Uterus (tissue), 4 donors: Measurements from ENCODE around the gene MAP2K6. TPM values are rescaled to one million over a fixed set of nuclear protein-coding genes. Genes with fewer than 3 reads are reported as not detected.
A peak's percentile ranks its signal among the peaks of the same experiment; 100 is the strongest.

Source experiments
- DNase-seq, 2 donors: peaks; one replicate each; pipeline ENCODE4 v3.0.0-alpha.2; 2019 to 2020
- H3K27ac ChIP-seq, 2 donors: fragments of 200-600 bp; sonication (generic); 1 replicate in 1 of 2; 2 replicates in 1 of 2; pipeline ENCODE4 v1.5.1; 2016 to 2018
- H3K27me3 ChIP-seq, 2 donors: fragments of 200-600 bp; sonication (generic); one replicate each; pipeline ENCODE4 v1.5.1; 2018 to 2019; ENCODE audit warnings: control low read depth in 1 of 2
- H3K36me3 ChIP-seq, 2 donors: fragments of 200-600 bp; sonication (generic); one replicate each; pipeline ENCODE4 v1.5.1; 2019; ENCODE audit warnings: control low read depth in 1 of 2
- H3K4me1 ChIP-seq, 2 donors: fragments of 200-600 bp; sonication (generic); one replicate each; pipeline ENCODE4 v1.5.1; 2018 to 2019; ENCODE audit warnings: control low read depth in 1 of 2
- H3K4me3 ChIP-seq, 2 donors: fragments of 200-600 bp; sonication (generic); 1 replicate in 1 of 2; 2 replicates in 1 of 2; pipeline ENCODE4 v1.5.1; 2018 to 2019; ENCODE audit warnings: mild to moderate bottlenecking in 1 of 2
- H3K9me3 ChIP-seq, 2 donors: fragments of 200-600 bp; sonication (generic); one replicate each; pipeline ENCODE4 v1.5.1; 2019; ENCODE audit warnings: control low read depth in 1 of 2
- CTCF ChIP-seq, 4 experiments: fragments of 200-600 bp in 2 of 4; fragments of 450-650 bp in 2 of 4; sonication (generic) in 2 of 4; IDR thresholded peaks; one replicate each; pipeline ENCODE4 v1.5.1; 2016 to 2019; ENCODE audit warnings: antibody characterized with exemption in 4 of 4, mild to moderate bottlenecking in 2 of 4, moderate library complexity in 1 of 4
- POLR2A ChIP-seq, 2 donors: fragments of 450-650 bp; IDR thresholded peaks; one replicate each; pipeline ENCODE4 v1.6.1; 2016; ENCODE audit warnings: antibody characterized with exemption in 2 of 2, mild to moderate bottlenecking in 1 of 2, moderate library complexity in 1 of 2
- intact Hi-C: fragments of 100-400 bp; cut with DNase I; formaldehyde crosslinking; loops from one replicate; pipeline ENCODE4 v1.15.1; 2023; ENCODE audit warnings: low total_unique reads
- total RNA-seq, 4 donors: library from RNA; depleted of rRNA in 3 of 4; stranded (reverse); fragments of >200 nt in 3 of 4; gene quantifications; one replicate each; pipeline versions ENCODE4 v1.1.0 to v1.2.4, GENCODE V29; 2014 to 2023
- donor health status: DM: yes; HTN: yes; CAD: no.

MAP2K6 gene
- total RNA-seq, 4 donors from 2014 or later = 3.2 to 43.4 (median 4.3) TPM

GRCh38 chr17:69433093-69433492, 18.6 kb downstream of the MAP2K6 start:
- H3K27ac ChIP-seq = no peak overlapping the region
- DNase-seq = no peak
- intact Hi-C loops = no loop called here
- no peaks in the 10 kb centered on the region for H3K9me3 ChIP-seq
- H3K27me3 ChIP-seq = no peaks in the 10 kb centered on the region
- H3K4me1 ChIP-seq = no peaks in the 10 kb centered on the region
- no peaks in the 10 kb centered on the region for H3K36me3 ChIP-seq
- no peak for TF ChIP-seq CTCF (IDR thresholded peaks at IDR 0.05)
- H3K4me3 ChIP-seq = no peak overlapping the region

GRCh38 chr17:69434164-69434579, 19.7 kb downstream of the MAP2K6 start:
- TF ChIP-seq POLR2A (IDR thresholded peaks at IDR 0.05) = no peak
- no peak for TF ChIP-seq CTCF (IDR thresholded peaks at IDR 0.05)

GRCh38 chr17:69435971-69436696, 21.6 kb downstream of the MAP2K6 start:
- intact Hi-C loops = no loop called here
- no peaks in the 10 kb centered on the region for H3K36me3 ChIP-seq
- H3K4me1 ChIP-seq = no peaks in the 10 kb centered on the region
- no peak overlapping the region for H3K4me3 ChIP-seq
- DNase-seq = no peak
- TF ChIP-seq POLR2A (IDR thresholded peaks at IDR 0.05) (no peak), CTCF (IDR thresholded peaks at IDR 0.05) (no peak)
- H3K27ac ChIP-seq = no peak overlapping the region
- no peaks in the 10 kb centered on the region for H3K27me3 ChIP-seq
- H3K9me3 ChIP-seq = no peaks in the 10 kb centered on the region

More at GRCh38 chr17:69434164-69434579, 19.7 kb downstream of the MAP2K6 start:
- H3K4me3 ChIP-seq = no peak overlapping the region
- no peaks in the 10 kb centered on the region for H3K4me1 ChIP-seq
- H3K36me3 ChIP-seq = no peaks in the 10 kb centered on the region
- no peak overlapping the region for H3K27ac ChIP-seq
- intact Hi-C loops = no loop called here
- DNase-seq = peak in 1 of 2 donors; percentile 24
- H3K9me3 ChIP-seq = no peaks in the 10 kb centered on the region
- H3K27me3 ChIP-seq = no peaks in the 10 kb centered on the region

- Histone ChIP-seq H3K27me3 (no peaks in the 10 kb centered on the region), H3K4me1 (no peaks in the 10 kb centered on the region), H3K27ac (no peak overlapping the region), H3K9me3 (no peaks in the 10 kb centered on the region), H3K36me3 (no peaks in the 10 kb centered on the region), H3K4me3 (no peak overlapping the region)
- no peak for DNase-seq
- intact Hi-C loops = no loop called here
- TF ChIP-seq POLR2A (IDR thresholded peaks at IDR 0.05) (no peak), CTCF (IDR thresholded peaks at IDR 0.05) (no peak)
Measured at GRCh38 chr17:69437475-69437874, 23.0 kb downstream of the MAP2K6 start.

- Histone ChIP-seq H3K4me3 (no peak overlapping the region), H3K9me3 (no peaks in the 10 kb centered on the region), H3K36me3 (no peaks in the 10 kb centered on the region), H3K27ac (no peak overlapping the region), H3K4me1 (no peaks in the 10 kb centered on the region), H3K27me3 (no peaks in the 10 kb centered on the region)
- intact Hi-C loops = no loop called here
- DNase-seq = no peak
- no peak for TF ChIP-seq CTCF (IDR thresholded peaks at IDR 0.05)
- TF ChIP-seq POLR2A (IDR thresholded peaks at IDR 0.05) = no peak
Measured at GRCh38 chr17:69438776-69439175, 24.3 kb downstream of the MAP2K6 start.
